Measurements from ENCODE around the gene CYP4F3. TPM values are rescaled to one million over a fixed set of nuclear protein-coding genes. Genes with fewer than 3 reads are reported as not detected.
"Not testable (repeated sequence)": the region's sequence is repeated elsewhere in the genome, so short reads cannot be mapped to it uniquely, and the experiment has no call there.

CYP4F3 gene
- polyA plus RNA-seq = 6.1 TPM
- long read RNA-seq, donor 1 = 0 reads
- long read RNA-seq, donor 2 = 0 reads
- long read RNA-seq, donor 3 = 0 reads
- long read RNA-seq, donor 4 = 0 reads
- long read RNA-seq, donor 5 = 0 reads
- long read RNA-seq, donor 6 = 0 reads
- long read RNA-seq, donor 7, partial matches to known transcripts = 0 of 1 reads
- long read RNA-seq, donor 7, other reads (novel, unspliced or antisense) = 0 of 1 reads
- long read RNA-seq, donor 8 = 0 reads
- long read RNA-seq, donor 9 = 0 reads
- long read RNA-seq, donor 10, partial matches to known transcripts = 0 of 1 reads
- long read RNA-seq, donor 10, other reads (novel, unspliced or antisense) = 0 of 1 reads
- long read RNA-seq, donor 11 = 0 reads

GRCh38 chr19:15640294-15640903 lies at the start of gene CYP4F3:
Gene CYP4F3 (plus strand): TSS chr19:15640897. CDS start chr19:15641416, 519 bp downstream.
- Histone ChIP-seq H3K4me3 (ENCODE audit: low read length) (no peak within 1 kb of the TSS), H3K9me3 (ENCODE audit: control insufficient read depth, low read depth, low read length) (no peaks in the 10 kb centered on the region), H3K27me3 (ENCODE audit: control insufficient read depth, insufficient read depth, low read length) (no peaks in the 10 kb centered on the region), H3K4me1 (ENCODE audit: control insufficient read depth, insufficient read depth, low read length) (peaks cover 34% of the 10 kb centered on the region), H3K36me3 (ENCODE audit: control insufficient read depth, insufficient read depth, low read length) (no peaks in the 10 kb centered on the region), H3K27ac (ENCODE audit: low read length) (peak within 1 kb of the TSS; percentile 95)
- WGBS (ENCODE audit: insufficient coverage, low lambda C conversion rate) = no CpG with 5 or more reads among the region's 6 CpGs
- peak; percentile 93 to 98 for DNase-seq

- no peaks in the 10 kb centered on the region for H3K9me3 ChIP-seq (ENCODE audit: control insufficient read depth, low read depth, low read length)
- no CpG with 5 or more reads among the region's 4 CpGs for WGBS (ENCODE audit: insufficient coverage, low lambda C conversion rate)
- no peak for DNase-seq
- H3K4me1 ChIP-seq (ENCODE audit: control insufficient read depth, insufficient read depth, low read length) = no peaks in the 10 kb centered on the region
- no peak overlapping the region for H3K4me3 ChIP-seq (ENCODE audit: low read length)
- no peaks in the 10 kb centered on the region for H3K36me3 ChIP-seq (ENCODE audit: control insufficient read depth, insufficient read depth, low read length)
- H3K27me3 ChIP-seq (ENCODE audit: control insufficient read depth, insufficient read depth, low read length) = no peaks in the 10 kb centered on the region
- no peak overlapping the region for H3K27ac ChIP-seq (ENCODE audit: low read length)
Observed at GRCh38 chr19:15591796-15592195, 48.9 kb upstream of the CYP4F3 start.

- 25% methylated on average over 2 of the region's 5 CpGs for WGBS (ENCODE audit: insufficient coverage, low lambda C conversion rate)
- not testable (repeated sequence) for H3K4me1 ChIP-seq (ENCODE audit: control insufficient read depth, insufficient read depth, low read length); H3K9me3 ChIP-seq (ENCODE audit: control insufficient read depth, low read depth, low read length); H3K27ac ChIP-seq (ENCODE audit: low read length); H3K36me3 ChIP-seq (ENCODE audit: control insufficient read depth, insufficient read depth, low read length); DNase-seq; H3K4me3 ChIP-seq (ENCODE audit: low read length); H3K27me3 ChIP-seq (ENCODE audit: control insufficient read depth, insufficient read depth, low read length)
Observed at GRCh38 chr19:15592506-15592905, 48.2 kb upstream of the CYP4F3 start.

- H3K36me3 ChIP-seq (ENCODE audit: control insufficient read depth, insufficient read depth, low read length); H3K9me3 ChIP-seq (ENCODE audit: control insufficient read depth, low read depth, low read length); DNase-seq; H3K4me1 ChIP-seq (ENCODE audit: control insufficient read depth, insufficient read depth, low read length); H3K4me3 ChIP-seq (ENCODE audit: low read length); H3K27me3 ChIP-seq (ENCODE audit: control insufficient read depth, insufficient read depth, low read length); H3K27ac ChIP-seq (ENCODE audit: low read length): not testable (repeated sequence)
- WGBS (ENCODE audit: insufficient coverage, low lambda C conversion rate) = no CpG with 5 or more reads among the region's 4 CpGs
Observed at GRCh38 chr19:15593766-15594165, 46.9 kb upstream of the CYP4F3 start.

GRCh38 chr19:15595069-15595468 lies 45.6 kb upstream of the CYP4F3 start:
- Histone ChIP-seq H3K4me3 (ENCODE audit: low read length) (no peak overlapping the region), H3K4me1 (ENCODE audit: control insufficient read depth, insufficient read depth, low read length) (no peaks in the 10 kb centered on the region), H3K27ac (ENCODE audit: low read length) (no peak overlapping the region), H3K27me3 (ENCODE audit: control insufficient read depth, insufficient read depth, low read length) (no peaks in the 10 kb centered on the region), H3K9me3 (ENCODE audit: control insufficient read depth, low read depth, low read length) (no peaks in the 10 kb centered on the region), H3K36me3 (ENCODE audit: control insufficient read depth, insufficient read depth, low read length) (no peaks in the 10 kb centered on the region)
- no peak for DNase-seq
- 67% methylated on average over 1 of the region's 6 CpGs for WGBS (ENCODE audit: insufficient coverage, low lambda C conversion rate)

- not testable (repeated sequence) for H3K36me3 ChIP-seq (ENCODE audit: control insufficient read depth, insufficient read depth, low read length); DNase-seq; H3K4me1 ChIP-seq (ENCODE audit: control insufficient read depth, insufficient read depth, low read length); H3K27ac ChIP-seq (ENCODE audit: low read length); H3K9me3 ChIP-seq (ENCODE audit: control insufficient read depth, low read depth, low read length); H3K4me3 ChIP-seq (ENCODE audit: low read length); H3K27me3 ChIP-seq (ENCODE audit: control insufficient read depth, insufficient read depth, low read length)
- no CpG with 5 or more reads among the region's 27 CpGs for WGBS (ENCODE audit: insufficient coverage, low lambda C conversion rate)
Observed at GRCh38 chr19:15607978-15608925, 32.4 kb upstream of the CYP4F3 start.

- no peaks in the 10 kb centered on the region for H3K4me1 ChIP-seq (ENCODE audit: control insufficient read depth, insufficient read depth, low read length)
- no peak overlapping the region for H3K27ac ChIP-seq (ENCODE audit: low read length)
- no peaks in the 10 kb centered on the region for H3K27me3 ChIP-seq (ENCODE audit: control insufficient read depth, insufficient read depth, low read length)
- H3K36me3 ChIP-seq (ENCODE audit: control insufficient read depth, insufficient read depth, low read length) = no peaks in the 10 kb centered on the region
- H3K9me3 ChIP-seq (ENCODE audit: control insufficient read depth, low read depth, low read length) = no peaks in the 10 kb centered on the region
- WGBS (ENCODE audit: insufficient coverage, low lambda C conversion rate) = no CpG with 5 or more reads among the region's 8 CpGs
- H3K4me3 ChIP-seq (ENCODE audit: low read length) = no peak overlapping the region
- DNase-seq = no peak
Observed at GRCh38 chr19:15609261-15609660, 31.4 kb upstream of the CYP4F3 start.

GRCh38 chr19:15612342-15612741 lies 28.4 kb upstream of the CYP4F3 start:
- no peak overlapping the region for H3K27ac ChIP-seq (ENCODE audit: low read length)
- H3K4me3 ChIP-seq (ENCODE audit: low read length) = no peak overlapping the region
- H3K36me3 ChIP-seq (ENCODE audit: control insufficient read depth, insufficient read depth, low read length) = no peaks in the 10 kb centered on the region
- H3K9me3 ChIP-seq (ENCODE audit: control insufficient read depth, low read depth, low read length) = no peaks in the 10 kb centered on the region
- DNase-seq = no peak
- 83% methylated on average over 3 of the region's 5 CpGs for WGBS (ENCODE audit: insufficient coverage, low lambda C conversion rate)
- no peaks in the 10 kb centered on the region for H3K27me3 ChIP-seq (ENCODE audit: control insufficient read depth, insufficient read depth, low read length)
- no peaks in the 10 kb centered on the region for H3K4me1 ChIP-seq (ENCODE audit: control insufficient read depth, insufficient read depth, low read length)

GRCh38 chr19:15613338-15613737 lies 27.4 kb upstream of the CYP4F3 start:
- no peaks in the 10 kb centered on the region for H3K27me3 ChIP-seq (ENCODE audit: control insufficient read depth, insufficient read depth, low read length)
- H3K36me3 ChIP-seq (ENCODE audit: control insufficient read depth, insufficient read depth, low read length) = no peaks in the 10 kb centered on the region
- no peaks in the 10 kb centered on the region for H3K4me1 ChIP-seq (ENCODE audit: control insufficient read depth, insufficient read depth, low read length)
- DNase-seq = no peak
- no peaks in the 10 kb centered on the region for H3K9me3 ChIP-seq (ENCODE audit: control insufficient read depth, low read depth, low read length)
- no peak overlapping the region for H3K4me3 ChIP-seq (ENCODE audit: low read length)
- WGBS (ENCODE audit: insufficient coverage, low lambda C conversion rate) = no CpG with 5 or more reads among the region's 3 CpGs
- no peak overlapping the region for H3K27ac ChIP-seq (ENCODE audit: low read length)
